NCI-H82 treated with DMSO at 0.1 percent for 48 hours (cell line): ENCODE measurements around the gene LTA4H.

Experiments
- DNase-seq: peaks from one replicate; lab custom pipeline; 2025; ENCODE audit not compliant: unreplicated experiment; lab: John Stamatoyannopoulos, UW

LTA4H gene

GRCh38 chr12:95966287-95966870 lies 69.0 kb downstream of the LTA4H start:
- no peak for DNase-seq

GRCh38 chr12:95963096-95963495 lies 72.3 kb downstream of the LTA4H start:
- DNase-seq = no peak

- DNase-seq = no peak
Measured at GRCh38 chr12:95962222-95962621, 73.2 kb downstream of the LTA4H start.

GRCh38 chr12:95960241-95960640 lies 75.1 kb downstream of the LTA4H start:
- DNase-seq = no peak

- no peak for DNase-seq
Measured at GRCh38 chr12:95959107-95959506, 76.3 kb downstream of the LTA4H start.

GRCh38 chr12:95956557-95957145 lies 78.7 kb downstream of the LTA4H start:
- no peak for DNase-seq

GRCh38 chr12:95955549-95956159 lies 79.7 kb downstream of the LTA4H start:
- no peak for DNase-seq

- no peak for DNase-seq
Measured at GRCh38 chr12:95953000-95953399, 82.4 kb downstream of the LTA4H start.

- no peak for DNase-seq
Measured at GRCh38 chr12:95951515-95951914, 83.9 kb downstream of the LTA4H start.
